ENCODE results near the gene USP49. TPM values are rescaled to one million over a fixed set of nuclear protein-coding genes. Genes with fewer than 3 reads are reported as not detected.
"Not testable (repeated sequence)": the region's sequence is repeated elsewhere in the genome, so short reads cannot be mapped to it uniquely, and the experiment has no call there.

The USP49 gene
- total RNA-seq, 4 donors from 2014 or later = 2.3 to 7.9 (median 4.0) TPM

DNA sequence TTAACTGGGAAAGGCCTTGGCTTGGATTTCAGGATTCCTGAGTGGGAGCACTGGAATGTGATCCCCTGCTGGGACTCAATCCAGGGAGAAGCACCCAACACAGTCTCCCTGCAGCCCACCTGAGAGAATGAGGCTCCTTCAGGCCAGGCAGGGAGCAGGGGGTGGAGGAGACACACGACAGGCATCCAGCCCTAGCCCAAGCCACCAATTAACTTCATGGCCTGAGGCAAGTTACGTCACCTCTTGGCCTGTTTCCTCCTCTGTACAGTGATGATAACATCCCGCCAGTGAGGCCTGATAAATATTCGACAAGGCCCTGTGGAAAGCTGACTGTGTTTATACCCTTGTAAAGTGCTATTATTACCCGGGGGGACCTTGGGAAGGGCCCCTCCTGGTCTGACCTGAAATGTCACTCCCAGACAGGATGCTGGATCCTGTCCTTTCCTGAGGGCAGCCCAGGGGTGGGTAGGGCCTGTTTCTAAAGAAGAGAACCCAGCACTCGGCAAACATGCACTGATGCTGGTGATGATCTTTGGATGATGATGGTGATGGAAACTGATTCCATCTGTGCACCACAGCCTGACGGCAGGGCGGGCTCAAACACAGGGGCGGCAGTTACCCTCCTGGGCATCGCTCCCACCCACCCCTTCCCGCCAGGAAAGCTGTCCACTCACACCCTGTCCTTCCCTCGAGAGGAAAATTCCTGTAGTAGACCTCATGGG is 127.9 kb downstream of the USP49 start:
- TF ChIP-seq POLR2A (IDR thresholded peaks at IDR 0.05) (no peak), POLR2AphosphoS5 (IDR thresholded peaks at IDR 0.05) (no peak), CTCF (IDR thresholded peaks at IDR 0.05) (no peak), EP300 (IDR thresholded peaks at IDR 0.05; ENCODE audit: low read depth) (no peak)
- in situ Hi-C loops (cut with MboI; ENCODE audit: low pct_ligation_motif_present in 1 of 4, low pct_unique_long_range_greater_than_20kb in 1 of 4, low sequenced_read_pairs in 3 of 4) = no loop called here

GRCh38 chr6:41766043-41766664 is 129.0 kb downstream of the USP49 start:
- intact Hi-C loops (cut with DNase I; ENCODE audit: low total_unique reads); H3K4me3 ChIP-seq; H3K27ac ChIP-seq; H3K36me3 ChIP-seq; H3K27me3 ChIP-seq; H3K9me3 ChIP-seq; DNase-seq; in situ Hi-C loops (cut with MboI; ENCODE audit: low pct_ligation_motif_present in 1 of 4, low pct_unique_long_range_greater_than_20kb in 1 of 4, low sequenced_read_pairs in 3 of 4): not testable (repeated sequence)
- H3K4me1 ChIP-seq = peaks cover 0 to 13% (median 6%) of the 10 kb centered on the region in 4 donors
- 94 to 100% methylated on average over 1 to 4 of the region's 4 CpGs for WGBS, 2 donors (ENCODE audit: low coverage in 1 of 2)

More for the DNA sequence above, 127.9 kb downstream of the USP49 start:
- H3K9me3 ChIP-seq = no peaks in the 10 kb centered on the region
- peaks cover 0 to 19% (median 8%) of the 10 kb centered on the region in 4 donors for H3K36me3 ChIP-seq
- peaks cover 0 to 13% (median 6%) of the 10 kb centered on the region in 4 donors for H3K4me1 ChIP-seq
- DNase-seq = peak; percentile 43
- intact Hi-C loops (cut with DNase I; ENCODE audit: low total_unique reads) = no loop called here
- no peak overlapping the region for H3K4me3 ChIP-seq
- WGBS, 2 donors (ENCODE audit: low coverage in 1 of 2) = 8 to 56% methylated on average over 2 to 12 of the region's 12 CpGs
- no peaks in the 10 kb centered on the region for H3K27me3 ChIP-seq
- H3K27ac ChIP-seq = no peak overlapping the region

- no peaks in the 10 kb centered on the region for H3K27me3 ChIP-seq
- H3K9me3 ChIP-seq = no peaks in the 10 kb centered on the region
- TF ChIP-seq POLR2AphosphoS5 (IDR thresholded peaks at IDR 0.05) = no peak
- TF ChIP-seq POLR2A (IDR thresholded peaks at IDR 0.05) = no peak
- TF ChIP-seq CTCF (IDR thresholded peaks at IDR 0.05) = no peak
- TF ChIP-seq EP300 (IDR thresholded peaks at IDR 0.05; ENCODE audit: low read depth) = no peak
- no peaks in the 10 kb centered on the region for H3K36me3 ChIP-seq
- no peak overlapping the region for H3K4me3 ChIP-seq
- H3K27ac ChIP-seq = no peak overlapping the region
- DNase-seq = no peak
- 36 to 50% methylated on average over 1 to 2 of the region's 2 CpGs for WGBS, 2 donors (ENCODE audit: low coverage in 1 of 2)
- in situ Hi-C loops (cut with MboI; ENCODE audit: low pct_ligation_motif_present in 1 of 4, low pct_unique_long_range_greater_than_20kb in 1 of 4, low sequenced_read_pairs in 3 of 4) = no loop called here
- intact Hi-C loops (cut with DNase I; ENCODE audit: low total_unique reads) = no loop called here
- H3K4me1 ChIP-seq = peaks cover 0 to 8% (median 0%) of the 10 kb centered on the region in 4 donors
These were observed 131.7 kb downstream of the USP49 start for GRCh38 chr6:41763470-41763869.

DNA sequence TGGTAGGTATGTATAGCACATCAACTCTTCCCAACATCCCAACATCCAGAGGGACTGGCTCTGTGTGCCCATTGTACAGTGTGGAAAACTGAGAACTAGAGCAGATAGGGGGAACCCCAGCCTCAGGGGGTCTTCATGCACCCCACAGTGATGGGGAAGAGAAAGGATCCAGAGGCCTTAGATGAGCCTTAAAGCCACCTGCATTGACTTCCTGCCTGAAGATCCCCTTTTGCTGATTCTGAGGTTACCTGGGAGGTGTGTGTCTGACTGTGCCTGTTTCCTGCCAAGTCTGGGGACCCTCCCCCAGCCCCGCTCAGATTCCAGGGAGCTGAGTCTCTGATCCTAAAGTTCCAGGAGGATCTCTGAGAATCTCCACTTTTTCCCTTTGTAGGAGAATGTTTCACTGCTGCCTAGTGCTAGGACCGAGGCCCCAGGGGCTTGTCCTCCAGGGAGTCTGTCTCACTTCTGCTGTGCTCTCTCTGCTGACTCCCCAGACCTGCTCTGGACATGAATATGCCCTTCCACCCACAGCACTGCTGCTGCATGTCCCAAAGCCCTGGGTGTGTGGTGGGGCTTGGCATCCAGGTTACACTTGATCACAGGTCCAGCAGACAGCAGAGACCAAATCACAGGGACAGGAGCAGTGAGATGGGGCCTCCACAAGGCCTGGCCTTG is 135.1 kb downstream of the USP49 start:
- no peak for DNase-seq

More for the DNA sequence above, 135.1 kb downstream of the USP49 start:
- no peaks in the 10 kb centered on the region for H3K4me1 ChIP-seq
- no peak overlapping the region for H3K4me3 ChIP-seq
- intact Hi-C loops (cut with DNase I; ENCODE audit: low total_unique reads) (no loop called here), in situ Hi-C loops (cut with MboI; ENCODE audit: low pct_ligation_motif_present in 1 of 4, low pct_unique_long_range_greater_than_20kb in 1 of 4, low sequenced_read_pairs in 3 of 4) (no loop called here)
- no peaks in the 10 kb centered on the region for H3K36me3 ChIP-seq
- WGBS, 2 donors (ENCODE audit: low coverage in 1 of 2) = 88% methylated on average over 2 of the region's 2 CpGs; no CpG with 5 or more reads in 1 of the 2 donors
- TF ChIP-seq CTCF (IDR thresholded peaks at IDR 0.05) (no peak), EP300 (IDR thresholded peaks at IDR 0.05; ENCODE audit: low read depth) (no peak), POLR2A (IDR thresholded peaks at IDR 0.05) (no peak), POLR2AphosphoS5 (IDR thresholded peaks at IDR 0.05) (no peak)
- H3K27ac ChIP-seq = no peak overlapping the region
- H3K9me3 ChIP-seq = no peaks in the 10 kb centered on the region
- H3K27me3 ChIP-seq = no peaks in the 10 kb centered on the region

Measured in transverse colon (tissue), 4 donors.